Measurements from ENCODE around the gene POLR3H.

POLR3H gene

DNA sequence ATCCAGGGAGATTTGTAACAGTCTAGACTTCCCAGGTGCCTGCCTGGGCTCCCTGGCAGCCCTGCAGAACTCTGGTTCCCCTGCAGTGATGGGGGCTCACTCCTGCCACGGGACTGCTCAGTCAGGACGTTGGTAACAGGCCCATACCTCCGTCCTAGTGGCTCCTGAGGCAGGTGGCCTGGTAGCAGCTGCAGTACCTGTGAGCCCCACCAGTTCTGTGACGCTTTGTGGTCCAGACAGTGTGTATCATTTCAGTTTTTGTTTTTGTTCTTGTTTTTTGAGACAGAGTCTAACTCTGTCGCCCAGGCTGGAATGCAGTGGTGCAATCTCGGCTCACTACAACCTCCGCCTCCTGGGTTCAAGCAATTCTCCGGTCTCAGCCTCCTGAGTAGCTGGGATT, 27.8 kb downstream of the POLR3H start:
- DNase-seq (ENCODE audit: low read depth) = no peak

DNA sequence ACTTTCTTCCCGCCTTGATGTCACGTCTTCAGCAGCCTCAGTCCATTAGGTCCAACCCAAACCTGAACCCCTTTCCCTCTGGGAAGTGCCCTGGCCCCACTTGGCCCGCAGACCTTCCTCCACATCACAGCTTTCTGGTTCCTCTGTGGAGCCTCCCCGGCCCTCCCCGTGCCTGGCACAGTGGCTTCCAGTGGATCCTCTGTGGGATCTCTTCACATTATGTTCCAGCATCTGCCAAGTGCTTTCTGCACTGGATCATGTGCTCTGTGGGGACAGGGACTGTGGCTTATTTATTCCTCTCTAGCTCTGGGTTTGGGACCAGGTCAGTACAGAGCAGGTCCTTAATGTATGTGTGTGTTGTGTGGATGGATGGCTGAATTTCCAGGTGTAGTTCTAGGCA, 30.9 kb downstream of the POLR3H start:
- DNase-seq (ENCODE audit: low read depth) = no peak

DNA sequence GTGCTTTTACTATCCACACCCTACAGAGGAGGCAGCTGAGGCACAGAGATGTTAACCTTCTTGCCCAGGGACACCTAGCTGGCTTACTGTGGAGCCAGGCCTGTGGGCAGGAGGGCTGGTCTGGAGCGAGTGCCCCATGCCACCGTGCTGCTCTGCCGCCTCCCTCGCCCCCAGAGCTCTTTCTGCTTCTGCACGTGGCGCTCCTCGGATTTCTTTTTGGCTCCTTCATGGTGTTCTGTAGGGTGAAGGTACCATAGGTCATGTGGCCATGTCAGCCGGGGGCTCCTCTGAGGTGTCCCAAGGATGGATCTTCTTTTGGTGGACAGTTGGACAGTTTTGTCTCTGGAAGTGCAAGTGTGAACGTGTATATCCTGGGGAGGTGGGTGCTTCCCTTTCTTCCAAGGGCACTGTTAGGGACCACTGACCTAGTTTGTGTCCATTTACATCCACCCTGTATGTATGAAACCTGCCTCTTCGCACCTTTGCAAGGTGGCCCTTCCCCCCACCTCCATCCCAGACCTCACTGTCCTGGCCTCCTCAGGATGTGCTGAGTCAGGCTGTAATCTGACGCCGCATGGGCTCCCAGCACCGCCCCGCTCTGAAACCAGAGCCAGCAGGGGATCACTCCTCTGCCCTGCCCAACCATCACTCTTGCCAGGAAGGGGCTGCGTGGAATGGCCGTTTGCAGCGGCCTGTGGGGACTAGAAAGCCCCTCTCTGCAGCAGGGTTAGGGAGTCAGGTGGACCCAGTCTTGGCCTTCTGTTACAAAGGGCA, 31.7 kb downstream of the POLR3H start:
- DNase-seq (ENCODE audit: low read depth) = peak; percentile 62

DNA sequence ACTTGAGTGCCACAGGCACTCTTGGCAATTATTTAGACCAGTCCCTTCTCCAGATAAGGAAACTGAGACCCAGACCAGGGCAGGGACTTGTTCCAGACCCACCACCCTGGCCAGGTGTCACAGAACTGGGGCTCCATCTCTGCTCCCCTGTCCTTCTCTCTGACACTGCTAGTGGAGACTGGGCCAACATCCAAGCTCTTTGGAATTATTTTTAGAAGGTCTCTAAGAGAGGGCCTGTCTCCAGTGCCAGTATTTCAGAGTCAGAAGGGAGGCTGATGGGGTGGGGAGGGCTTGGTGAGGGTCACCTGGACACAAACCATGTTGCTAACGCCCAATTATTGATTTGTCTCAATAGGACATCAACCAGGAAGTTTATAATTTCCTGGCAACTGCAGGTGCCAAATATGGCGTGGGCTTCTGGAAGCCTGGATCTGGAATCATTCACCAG, 32.7 kb downstream of the POLR3H start:
- DNase-seq (ENCODE audit: low read depth) = no peak

GRCh38 chr22:41508770-41509170, 35.5 kb downstream of the POLR3H start:
- no peak for DNase-seq (ENCODE audit: low read depth)

DNA sequence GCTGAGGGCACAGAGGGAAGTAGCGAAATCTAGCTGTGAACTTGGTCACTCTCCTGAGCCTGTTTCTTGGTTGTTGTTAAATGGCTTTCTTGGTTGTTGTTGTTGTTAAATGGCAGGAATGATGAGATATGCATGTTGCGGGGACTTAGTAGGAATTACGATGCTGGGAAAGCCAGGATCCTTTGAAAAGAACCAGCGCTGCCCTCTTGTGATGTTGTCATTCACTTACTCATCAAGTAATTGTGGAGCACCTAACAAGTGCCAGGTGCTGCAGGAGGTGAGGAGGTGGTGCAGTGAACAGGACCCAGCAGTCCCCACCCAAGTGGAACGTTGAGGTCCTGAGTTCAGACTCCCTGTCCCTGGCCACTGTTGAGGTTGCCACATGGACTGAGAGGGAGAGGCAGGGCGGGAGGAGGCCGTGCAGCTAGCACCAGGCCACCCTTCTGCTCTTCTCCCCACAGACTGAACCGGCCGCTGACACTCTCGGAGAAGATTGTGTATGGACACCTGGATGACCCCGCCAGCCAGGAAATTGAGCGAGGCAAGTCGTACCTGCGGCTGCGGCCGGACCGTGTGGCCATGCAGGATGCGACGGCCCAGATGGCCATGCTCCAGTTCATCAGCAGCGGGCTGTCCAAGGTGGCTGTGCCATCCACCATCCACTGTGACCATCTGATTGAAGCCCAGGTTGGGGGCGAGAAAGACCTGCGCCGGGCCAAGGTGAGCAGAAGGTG, 36.8 kb downstream of the POLR3H start:
- no peak for DNase-seq (ENCODE audit: low read depth)

GRCh38 chr22:41505511-41506220, 38.6 kb downstream of the POLR3H start:
- no peak for DNase-seq (ENCODE audit: low read depth)

DNA sequence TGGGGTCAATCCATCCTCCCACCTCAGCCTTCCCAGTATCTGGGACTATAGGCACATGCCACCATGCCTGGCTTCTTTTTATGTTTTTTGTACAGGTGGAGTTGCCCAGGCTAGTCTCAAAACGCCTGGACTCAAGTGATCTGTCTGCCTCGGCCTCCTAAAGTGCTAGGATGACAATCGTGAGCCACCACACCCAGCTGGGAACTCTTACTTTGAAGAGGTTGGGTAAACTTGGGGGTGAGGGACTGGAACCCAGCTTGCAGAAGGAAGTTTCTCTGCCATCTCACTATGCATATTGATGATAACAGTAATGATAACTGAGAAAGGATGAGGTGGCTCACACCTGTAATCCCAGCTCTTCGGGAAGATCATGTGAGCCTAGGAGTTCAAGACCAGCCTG, 39.5 kb downstream of the POLR3H start:
- no peak for DNase-seq (ENCODE audit: low read depth)

- peak; percentile 59 for DNase-seq (ENCODE audit: low read depth)
These were observed 39.9 kb downstream of the POLR3H start for GRCh38 chr22:41504397-41504796.

GRCh38 chr22:41501209-41501608, 43.1 kb downstream of the POLR3H start:
- DNase-seq (ENCODE audit: low read depth) = no peak

GRCh38 chr22:41500303-41500702, 44.0 kb downstream of the POLR3H start:
- no peak for DNase-seq (ENCODE audit: low read depth)

- DNase-seq (ENCODE audit: low read depth) = no peak
These were observed 44.5 kb downstream of the POLR3H start for GRCh38 chr22:41499624-41500280.

- DNase-seq (ENCODE audit: low read depth) = no peak
These were observed 45.9 kb downstream of the POLR3H start for GRCh38 chr22:41498303-41498835.

DNA sequence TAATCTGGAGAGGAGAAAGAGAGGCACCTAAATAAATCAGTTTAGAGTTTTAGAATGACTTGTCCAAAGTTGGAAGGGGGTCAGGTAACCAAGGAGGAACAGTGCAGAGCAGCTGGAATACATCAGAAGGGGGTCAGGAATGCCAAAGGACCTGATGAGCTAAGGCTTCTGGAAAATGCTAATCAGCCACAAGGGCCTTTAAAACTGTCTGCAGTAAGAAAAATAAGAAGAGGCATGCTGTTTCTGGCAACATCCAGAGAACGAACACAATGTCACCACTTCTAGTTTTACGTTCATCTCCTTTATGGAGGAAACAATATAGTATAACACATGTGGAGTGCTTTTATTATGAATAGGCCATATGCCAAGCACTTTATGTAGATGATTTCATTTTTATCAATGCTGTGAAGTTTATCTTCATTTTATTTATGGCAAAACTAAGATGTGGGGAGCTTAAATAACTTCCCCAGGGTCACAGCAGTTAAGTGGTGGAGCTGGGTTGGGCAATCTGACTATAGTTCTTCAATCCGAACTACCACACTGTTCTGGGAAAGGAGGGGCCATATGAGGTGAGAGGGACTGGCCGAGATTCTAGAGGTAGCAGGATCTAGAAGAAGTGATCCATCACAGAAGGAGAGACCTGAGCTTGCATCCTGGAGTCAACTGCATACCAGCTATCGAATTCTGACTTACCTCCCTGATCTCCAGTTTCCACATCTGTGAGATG, 52.7 kb downstream of the POLR3H start:
- peak; percentile 26 for DNase-seq (ENCODE audit: low read depth)

DNA sequence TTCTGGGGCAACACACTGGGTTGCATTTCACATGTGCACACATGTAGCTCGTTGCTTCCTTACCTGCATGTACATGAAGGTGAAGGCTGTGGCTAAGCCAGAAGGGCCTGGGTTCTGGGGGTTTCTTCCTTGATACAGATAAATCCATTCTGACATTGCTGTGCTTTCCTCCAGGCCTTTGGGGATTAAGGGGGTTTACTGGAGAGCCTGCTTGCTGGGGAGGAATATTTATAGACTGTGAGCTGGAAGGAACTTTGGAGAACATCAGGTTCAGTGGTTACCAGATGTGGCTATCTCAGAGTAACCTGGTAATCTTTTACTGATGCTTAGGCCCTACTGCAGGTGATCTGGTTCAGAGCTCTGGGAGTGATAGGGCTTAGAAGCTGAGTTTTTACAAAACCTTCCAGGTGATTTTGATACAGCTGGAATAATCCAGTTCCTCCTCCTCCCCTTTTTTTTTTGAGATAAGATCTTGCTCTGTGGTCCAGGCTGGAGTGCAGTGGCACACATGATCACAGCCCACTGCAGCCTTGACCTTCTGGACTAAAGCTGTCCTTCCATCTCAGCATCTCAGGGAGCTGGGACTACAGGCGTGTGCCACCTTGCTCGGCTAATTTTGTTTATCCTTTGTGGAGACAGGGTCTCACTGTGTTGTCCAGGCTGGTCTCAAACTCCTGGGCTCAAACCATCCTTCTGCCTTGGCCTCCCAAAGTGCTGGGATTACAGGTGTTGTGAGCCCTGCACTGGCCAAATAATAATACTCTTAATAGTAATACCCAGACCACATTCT, 55.5 kb downstream of the POLR3H start:
- no peak for DNase-seq (ENCODE audit: low read depth)

GRCh38 chr22:41488076-41488475, 56.2 kb downstream of the POLR3H start:
- no peak for DNase-seq (ENCODE audit: low read depth)

DNA sequence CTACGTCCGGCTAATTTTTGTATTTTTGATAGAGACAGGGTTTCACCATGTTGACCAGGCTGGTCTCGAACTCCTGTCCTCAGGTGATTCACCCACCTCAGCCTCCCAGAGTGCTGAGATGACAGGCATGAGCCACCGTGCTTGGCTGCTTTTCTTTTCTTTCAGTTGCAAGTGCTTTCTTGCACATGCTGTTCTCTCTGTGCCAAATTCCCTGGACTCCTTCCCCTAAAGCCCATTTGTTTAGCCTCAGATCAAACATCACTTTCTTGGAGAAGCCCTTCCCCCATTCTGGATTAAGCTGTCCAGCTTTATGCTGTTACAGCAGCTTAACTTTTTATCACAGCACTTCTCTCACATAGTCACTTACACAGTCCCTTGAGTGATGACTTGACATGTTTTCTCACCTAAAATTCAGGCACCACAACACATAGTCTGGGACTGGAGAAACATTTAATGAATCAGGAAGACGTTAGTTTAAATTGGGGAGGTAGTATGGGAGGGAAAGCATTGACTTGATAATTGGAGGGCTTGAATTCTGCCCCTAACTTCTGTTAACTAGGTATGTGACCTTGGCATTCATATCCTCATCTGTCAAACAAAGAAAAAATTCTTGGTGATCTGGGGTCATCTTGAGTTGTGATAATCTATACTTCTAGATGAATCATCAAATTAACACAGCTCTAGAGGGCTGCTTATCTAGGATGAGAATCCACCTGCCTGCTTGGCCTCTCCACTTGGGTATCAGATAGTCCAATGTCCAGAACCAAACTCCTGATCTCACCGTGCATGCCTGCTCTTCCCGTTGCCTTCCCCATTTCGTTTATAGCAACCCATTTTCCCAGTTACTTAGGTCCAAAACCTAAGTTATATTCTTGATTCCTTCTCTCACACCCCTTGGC, 57.0 kb downstream of the POLR3H start:
- no peak for DNase-seq (ENCODE audit: low read depth)

DNA sequence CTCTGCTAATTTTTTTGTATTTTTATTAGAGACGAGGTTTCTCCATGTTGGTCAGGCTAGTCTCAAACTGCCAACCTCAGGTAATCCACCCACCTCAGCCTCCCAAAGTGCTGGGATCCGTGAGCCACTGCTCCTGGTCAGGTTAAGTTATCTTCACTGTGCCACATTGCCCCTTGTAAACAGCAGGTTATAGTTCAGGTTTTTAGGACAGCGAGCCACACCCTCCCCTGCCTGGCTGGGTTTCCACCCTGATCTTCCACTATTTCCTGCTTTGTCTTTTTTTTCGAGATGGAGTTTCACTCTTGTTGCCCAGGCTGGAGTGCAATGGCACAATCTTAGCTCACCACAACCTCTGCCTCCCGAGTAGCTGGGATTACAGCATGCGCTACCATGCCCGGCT, 59.2 kb downstream of the POLR3H start:
- no peak for DNase-seq (ENCODE audit: low read depth)

- DNase-seq (ENCODE audit: low read depth) = no peak
These were observed 61.8 kb downstream of the POLR3H start for GRCh38 chr22:41482319-41482935.

Data from fibroblast of gingiva (primary cell).